GM19463 (cell line): Measurements from ENCODE around the gene SETX.

Experiments used
- ATAC-seq: cut with Tn5 transposase; IDR thresholded peaks from one replicate; pipeline ENCODE4 v1.9.1; 2021; ENCODE audit warnings: mild to moderate bottlenecking, moderate library complexity; ENCODE audit not compliant: unreplicated experiment

SETX gene

GRCh38 chr9:132242621-132243155, 112.1 kb downstream of the SETX start:
- ATAC-seq, result no peak

- ATAC-seq, result no peak
These were observed 112.8 kb downstream of the SETX start for GRCh38 chr9:132241840-132242620.

- ATAC-seq, result peak; percentile 5
These were observed 113.3 kb downstream of the SETX start for GRCh38 chr9:132241483-132241839.

GRCh38 chr9:132240841-132241482, 113.8 kb downstream of the SETX start:
- ATAC-seq, result peak; percentile 71

- no peak for ATAC-seq
These were observed 114.6 kb downstream of the SETX start for GRCh38 chr9:132239999-132240840.

GRCh38 chr9:132239518-132239917, 115.3 kb downstream of the SETX start:
- no peak for ATAC-seq

GRCh38 chr9:132238992-132239391, 115.8 kb downstream of the SETX start:
- no peak for ATAC-seq

GRCh38 chr9:132238026-132238972, 116.5 kb downstream of the SETX start:
- ATAC-seq, result no peak

- no peak for ATAC-seq
These were observed 117.3 kb downstream of the SETX start for GRCh38 chr9:132237481-132237880.

- ATAC-seq, result no peak
These were observed 118.0 kb downstream of the SETX start for GRCh38 chr9:132236662-132237311.

- no peak for ATAC-seq
These were observed 118.7 kb downstream of the SETX start for GRCh38 chr9:132235894-132236661.

- no peak for ATAC-seq
These were observed 119.7 kb downstream of the SETX start for GRCh38 chr9:132235125-132235524.

- ATAC-seq, result no peak
These were observed 120.3 kb downstream of the SETX start for GRCh38 chr9:132234535-132234934.

- ATAC-seq, result no peak
These were observed 121.6 kb downstream of the SETX start for GRCh38 chr9:132233138-132233537.

GRCh38 chr9:132232522-132232921, 122.3 kb downstream of the SETX start:
- ATAC-seq, result no peak

- no peak for ATAC-seq
These were observed 123.6 kb downstream of the SETX start for GRCh38 chr9:132231019-132231701.

- no peak for ATAC-seq
These were observed 124.2 kb downstream of the SETX start for GRCh38 chr9:132230605-132231004.

- ATAC-seq, result no peak
These were observed 126.7 kb downstream of the SETX start for GRCh38 chr9:132228062-132228461.
